ENCODE measurements around the gene PRM3. TPM values are rescaled to one million over a fixed set of nuclear protein-coding genes. Genes with fewer than 3 reads are reported as not detected.

Gene PRM3
- not detected in 2 replicates for total RNA-seq

GRCh38 chr16:11272921-11273720 lies at the start of gene PRM3:
Gene PRM3, minus strand, starts transcription at chr16:11273629. Its CDS starts 34 bp downstream, at chr16:11273595.

GRCh38 chr16:11280616-11281522 lies 7.4 kb upstream of the PRM3 start, which contains the start of gene PRM1:
Gene PRM1, minus strand, starts transcription at chr16:11281330. Its CDS starts 92 bp downstream, at chr16:11281238.

GRCh38 chr16:11276143-11276895 lies 2.9 kb upstream of the PRM3 start, which contains the start of gene PRM2:
Gene PRM2, minus strand, starts transcription at chr16:11276480. Its CDS starts 110 bp downstream, at chr16:11276370.

GRCh38 chr16:11268921-11269375 lies 4.5 kb downstream of the PRM3 start, which contains the start of gene TNP2:
Gene TNP2, minus strand, starts transcription at chr16:11269325. Its CDS starts 63 bp downstream, at chr16:11269262.

GRCh38 chr16:11255737-11256660 lies 17.4 kb downstream of the PRM3 start, which contains the start of gene SOCS1:
Gene SOCS1, minus strand, starts transcription at chr16:11256204. Its CDS starts 726 bp downstream, at chr16:11255478.

Other genes with a start within 250 kb of the PRM3 start
- gene SOCS1, start 17.4 kb downstream of the PRM3 start, total RNA-seq, result 3.9 and 5.0 TPM in 2 replicates
- gene TNP2, start 4.3 kb downstream of the PRM3 start, total RNA-seq, result not detected in 2 replicates
- not detected in 2 replicates for gene PRM2, start 2.9 kb upstream of the PRM3 start, total RNA-seq
- gene PRM1, start 7.7 kb upstream of the PRM3 start, total RNA-seq, result not detected in 2 replicates
- 6.1 and 19.4 TPM in 2 replicates for gene RMI2, start 71.8 kb upstream of the PRM3 start, total RNA-seq

Measured in uterine smooth muscle cell (primary cell).